LNCAP (cell line): ENCODE data around the gene CAPZA2.

Experiments
- TF ChIP-seq, protein P1 (sequence below): fragments of 450-650 bp; IDR thresholded peaks from 2 replicates; pipeline ENCODE4 v1.5.1; 2017; ENCODE audit warnings: mild to moderate bottlenecking

Gene CAPZA2

DNA sequence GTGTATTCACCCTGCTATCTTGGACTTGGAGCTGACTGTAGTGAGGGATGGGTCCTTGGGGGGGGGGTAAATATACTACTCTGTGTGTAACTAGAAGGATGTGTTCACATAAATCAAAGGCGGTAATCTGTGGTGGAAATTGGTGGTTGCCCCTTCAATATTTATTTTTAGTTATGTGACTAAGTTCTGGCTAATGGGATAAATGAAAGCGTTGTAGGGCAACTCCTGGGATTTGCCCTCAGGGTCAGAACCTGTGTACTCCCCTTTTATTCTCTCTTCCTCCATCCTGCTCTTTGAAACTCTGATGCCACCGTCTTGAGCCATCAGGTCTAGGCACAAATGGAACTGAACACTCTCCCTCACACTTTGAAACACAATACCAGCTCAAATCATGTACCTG lies 66.6 kb downstream of the CAPZA2 start:
- TF ChIP-seq, protein P1, sequence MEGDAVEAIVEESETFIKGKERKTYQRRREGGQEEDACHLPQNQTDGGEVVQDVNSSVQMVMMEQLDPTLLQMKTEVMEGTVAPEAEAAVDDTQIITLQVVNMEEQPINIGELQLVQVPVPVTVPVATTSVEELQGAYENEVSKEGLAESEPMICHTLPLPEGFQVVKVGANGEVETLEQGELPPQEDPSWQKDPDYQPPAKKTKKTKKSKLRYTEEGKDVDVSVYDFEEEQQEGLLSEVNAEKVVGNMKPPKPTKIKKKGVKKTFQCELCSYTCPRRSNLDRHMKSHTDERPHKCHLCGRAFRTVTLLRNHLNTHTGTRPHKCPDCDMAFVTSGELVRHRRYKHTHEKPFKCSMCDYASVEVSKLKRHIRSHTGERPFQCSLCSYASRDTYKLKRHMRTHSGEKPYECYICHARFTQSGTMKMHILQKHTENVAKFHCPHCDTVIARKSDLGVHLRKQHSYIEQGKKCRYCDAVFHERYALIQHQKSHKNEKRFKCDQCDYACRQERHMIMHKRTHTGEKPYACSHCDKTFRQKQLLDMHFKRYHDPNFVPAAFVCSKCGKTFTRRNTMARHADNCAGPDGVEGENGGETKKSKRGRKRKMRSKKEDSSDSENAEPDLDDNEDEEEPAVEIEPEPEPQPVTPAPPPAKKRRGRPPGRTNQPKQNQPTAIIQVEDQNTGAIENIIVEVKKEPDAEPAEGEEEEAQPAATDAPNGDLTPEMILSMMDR, result no peak

DNA sequence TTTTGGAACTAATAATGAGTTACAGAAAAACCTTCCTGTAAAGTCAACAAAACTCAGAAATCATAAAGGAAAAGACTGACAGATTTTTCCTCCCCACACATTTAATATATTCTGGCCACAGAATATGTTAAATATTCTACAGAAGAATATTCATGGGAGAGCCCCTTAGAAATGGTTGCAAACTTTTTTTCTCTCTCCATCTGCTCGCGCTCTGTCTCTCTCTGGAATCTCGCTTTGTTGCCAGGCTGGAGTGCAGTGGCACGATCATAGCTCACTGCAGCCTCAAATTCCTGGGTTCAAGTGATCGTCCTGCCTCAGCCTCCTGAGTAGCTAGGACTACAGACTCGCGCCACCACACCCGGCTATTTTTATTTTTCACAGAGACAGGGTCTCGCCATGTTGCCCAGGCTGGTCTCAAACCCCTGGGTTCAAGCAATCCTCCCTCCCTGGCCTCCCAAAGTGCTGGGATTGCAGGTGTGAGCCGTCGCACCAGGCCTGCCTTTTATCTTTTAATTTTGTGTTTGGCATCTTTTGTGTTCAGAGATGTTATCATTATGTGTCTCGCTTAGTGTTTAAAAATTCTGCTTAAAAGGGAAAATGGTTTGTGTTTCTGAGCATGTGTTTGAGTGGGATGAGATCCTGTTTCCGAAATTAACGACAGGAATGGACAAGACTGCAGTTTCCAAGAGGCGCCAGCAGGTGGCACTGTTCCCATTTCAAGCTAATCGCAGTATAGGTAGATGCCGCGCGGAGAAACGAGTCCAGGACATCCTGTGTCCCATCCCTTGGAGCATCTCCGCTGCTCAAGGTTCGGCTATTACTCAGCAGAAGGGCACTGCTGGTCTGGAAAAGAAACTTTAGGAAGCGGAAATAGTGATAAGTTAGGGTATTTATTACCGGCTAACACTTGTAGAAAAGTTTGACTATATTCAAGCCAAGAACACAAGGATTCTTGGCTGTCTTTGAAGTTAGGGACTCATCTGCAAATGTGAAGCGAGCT lies 67.8 kb downstream of the CAPZA2 start:
- TF ChIP-seq, protein P1, result peak; percentile 90

DNA sequence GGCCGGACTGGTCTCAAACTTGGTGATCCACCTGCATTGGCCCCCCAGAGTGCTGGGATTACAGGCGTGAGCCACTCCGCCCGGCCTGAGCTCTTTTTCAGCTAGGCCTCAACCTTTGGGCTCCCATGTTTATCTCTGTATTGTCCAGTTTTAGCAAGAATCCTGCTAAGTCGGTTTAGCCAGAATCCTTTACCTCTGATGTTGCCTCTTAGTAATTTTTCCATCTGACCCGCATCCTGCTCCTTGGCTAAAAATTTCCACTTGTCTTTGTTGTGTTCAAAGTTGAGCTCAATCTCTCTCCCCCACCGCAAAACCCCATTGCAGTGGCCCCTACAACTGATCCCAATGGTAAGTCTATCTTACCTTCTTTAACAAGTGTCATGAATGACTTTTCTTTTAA lies 70.2 kb downstream of the CAPZA2 start:
- TF ChIP-seq, protein P1, result no peak

DNA sequence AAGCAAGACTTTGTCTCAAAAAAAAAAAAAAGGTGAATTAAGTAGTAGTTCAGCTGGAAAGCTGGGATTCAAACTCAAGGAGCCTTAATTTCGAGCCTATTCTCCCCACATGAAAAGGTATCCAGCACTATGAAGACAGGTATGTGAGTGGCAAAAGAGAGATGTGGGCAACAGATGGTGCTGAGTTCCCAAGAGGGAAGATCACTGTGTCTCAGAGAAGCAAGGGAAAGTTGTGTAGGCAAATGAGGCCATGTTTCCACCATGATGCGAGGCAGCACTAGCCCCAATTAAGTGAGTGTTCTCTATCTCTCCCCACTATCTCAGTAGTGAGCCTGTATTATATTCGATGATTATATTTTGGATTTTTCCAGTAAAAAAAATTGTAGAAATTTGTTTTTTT lies 71.1 kb downstream of the CAPZA2 start:
- TF ChIP-seq, protein P1, result no peak

DNA sequence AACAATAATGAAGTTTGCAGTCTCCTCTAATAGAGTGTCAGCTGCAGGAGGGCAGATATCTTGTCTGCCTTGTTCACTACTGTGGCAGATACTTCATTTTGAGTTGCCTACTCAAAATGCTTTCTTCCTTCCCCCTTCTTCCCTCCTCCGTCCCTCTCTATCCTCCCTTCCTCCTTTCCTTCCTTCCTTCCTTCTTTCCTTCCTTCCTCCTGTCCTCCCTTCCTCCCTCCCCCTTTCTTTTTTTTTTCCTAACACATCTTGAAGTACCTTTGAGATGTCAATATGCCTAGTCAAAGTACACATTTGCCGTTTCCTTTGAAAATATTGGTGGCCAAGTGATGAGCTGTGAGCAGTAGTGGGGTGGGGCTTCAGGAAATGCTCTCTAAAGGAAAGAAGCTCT lies 72.2 kb downstream of the CAPZA2 start:
- TF ChIP-seq, protein P1, result no peak

DNA sequence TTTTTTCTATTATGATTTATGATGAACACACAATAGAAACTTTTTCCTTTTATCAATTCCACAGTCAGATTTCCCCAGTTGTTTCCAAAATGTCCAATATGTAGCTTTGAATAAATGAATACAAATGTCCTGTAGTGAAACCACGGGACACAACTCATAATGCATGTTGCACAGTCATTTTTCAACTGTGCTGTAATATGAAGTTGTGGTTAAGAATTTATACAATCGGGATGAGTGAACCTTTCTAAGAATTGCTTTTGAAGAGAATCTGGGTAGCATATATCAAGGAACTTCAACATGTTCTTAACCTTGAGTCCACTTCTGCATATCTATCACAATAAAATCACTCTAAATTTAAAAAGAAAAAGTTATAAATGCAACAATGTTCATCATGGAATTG lies 76.3 kb downstream of the CAPZA2 start:
- TF ChIP-seq, protein P1, result no peak

DNA sequence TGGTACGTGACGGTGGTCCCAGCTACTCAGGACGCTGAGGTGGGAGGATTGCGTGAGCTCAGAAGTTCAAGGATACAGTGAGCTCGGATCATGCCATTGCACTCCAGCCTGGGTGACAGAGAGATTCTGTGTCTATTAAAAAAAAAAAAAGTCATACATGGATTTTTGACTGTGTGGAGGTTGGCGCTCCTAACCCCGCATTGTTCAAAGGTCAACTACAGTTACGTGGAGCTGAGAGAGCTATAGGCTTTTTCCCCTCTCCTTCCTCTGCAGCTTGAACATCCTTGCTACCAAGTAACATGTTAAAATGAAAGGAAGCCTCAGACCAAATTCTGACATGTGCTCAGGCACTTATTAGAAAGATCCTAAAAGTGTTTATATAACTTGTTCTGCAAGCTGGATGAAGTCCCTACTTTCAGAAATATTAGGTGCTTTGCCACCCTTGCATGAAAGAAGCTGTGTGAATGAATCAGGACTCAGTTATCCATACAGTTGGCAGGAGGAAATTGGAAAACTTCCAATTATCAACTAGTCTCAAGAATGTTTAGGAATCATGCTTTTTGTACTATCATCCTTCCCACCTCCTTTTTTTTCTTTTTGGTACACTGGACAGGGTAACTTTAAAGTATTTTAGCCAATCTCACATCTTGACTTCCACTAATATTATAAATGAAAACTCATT lies 78.4 kb downstream of the CAPZA2 start:
- TF ChIP-seq, protein P1, result no peak
